Skeletal muscle tissue (tissue), 1 donor: Measurements from ENCODE around the gene MORF4L2. TPM values are rescaled to one million over a fixed set of nuclear protein-coding genes. Genes with fewer than 3 reads are reported as not detected.

ENCODE experiments used
- total RNA-seq: library from RNA; depleted of rRNA; stranded (reverse); fragments of >200 nt; gene quantifications from one replicate; pipeline ENCODE4 v1.2.3, GENCODE V29; 2014

Gene MORF4L2
- total RNA-seq, 1 donor from 2014 or later = 219 TPM

Other genes starting within 250 kb of the MORF4L2 start
- 0.52 TPM for gene RAB40A, start 167.2 kb downstream of the MORF4L2 start, total RNA-seq
- 15.1 TPM for gene TCEAL4, start 101.2 kb downstream of the MORF4L2 start, total RNA-seq
- gene TCEAL3, start 78.7 kb downstream of the MORF4L2 start, total RNA-seq = 2.6 TPM
- 27.7 TPM for gene TCEAL1, start 57.7 kb downstream of the MORF4L2 start, total RNA-seq
- gene TMEM31, start 24.2 kb upstream of the MORF4L2 start, total RNA-seq = not detected
- 41.8 TPM for gene PLP1, start 90.1 kb upstream of the MORF4L2 start, total RNA-seq
- gene RAB9B, start 145.6 kb upstream of the MORF4L2 start, total RNA-seq = 19.8 TPM